Aorta (tissue), 5 donors: ENCODE data around the gene B4GALT3. TPM values are rescaled to one million over a fixed set of nuclear protein-coding genes. Genes with fewer than 3 reads are reported as not detected.
"Not testable (repeated sequence)": the region's sequence is repeated elsewhere in the genome, so short reads cannot be mapped to it uniquely, and the experiment has no call there.

Experiments used
- ATAC-seq: fragments of 200-7000 bp; cut with Tn5 transposase; one replicate; pipeline ENCODE4 v1.9.1; 2022; ENCODE audit warnings: moderate library complexity; ENCODE audit not compliant: low FRiP score
- DNase-seq, 2 donors: peaks; one replicate each; pipeline ENCODE4 v3.0.0-alpha.2; 2020
- H3K27ac ChIP-seq, 2 donors: one replicate each; pipeline ENCODE4 v1.5.1; 2013; ENCODE audit warnings: low read length in 2 of 2, mild to moderate bottlenecking in 2 of 2, moderate library complexity in 2 of 2, control low read depth in 1 of 2, inconsistent platforms in 1 of 2, low read depth in 1 of 2
- H3K27me3 ChIP-seq, 2 donors: one replicate each; pipeline ENCODE4 v1.6.1; 2013; ENCODE audit warnings: control low read depth in 1 of 2, low read length in 1 of 2, mild to moderate bottlenecking in 1 of 2, moderate library complexity in 1 of 2; ENCODE audit not compliant: insufficient read depth in 2 of 2, control insufficient read depth in 1 of 2
- H3K36me3 ChIP-seq, 2 donors: one replicate each; pipeline ENCODE4 v1.6.1; 2013; ENCODE audit warnings: control low read depth in 1 of 2, low read length in 1 of 2, mild to moderate bottlenecking in 1 of 2; ENCODE audit not compliant: insufficient read depth in 2 of 2, control insufficient read depth in 1 of 2
- H3K4me1 ChIP-seq, 2 donors: one replicate each; pipeline ENCODE4 v1.6.1; 2013; ENCODE audit warnings: low read length in 2 of 2, control low read depth in 1 of 2, mild to moderate bottlenecking in 1 of 2, moderate library complexity in 1 of 2; ENCODE audit not compliant: insufficient read depth in 2 of 2, control insufficient read depth in 1 of 2
- H3K4me3 ChIP-seq, 2 donors: one replicate each; pipeline ENCODE4 v1.5.1; 2013; ENCODE audit warnings: low read length in 2 of 2, control low read depth in 1 of 2, mild to moderate bottlenecking in 1 of 2
- H3K9me3 ChIP-seq: one replicate; pipeline ENCODE4 v1.6.1; 2013; ENCODE audit warnings: mild to moderate bottlenecking, low read length; ENCODE audit not compliant: control insufficient read depth
- WGBS, 2 donors: extraction: QIAGEN DNeasy Blood & Tissue Kit; methylation state at CpG; one replicate each; pipeline ENCODE4 v1.1.7; 2013; 5-methylcytosine and 5-hydroxymethylcytosine counted together
- intact Hi-C, 2 donors: fragments of 100-400 bp; cut with DNase I; formaldehyde crosslinking; loops; one replicate each; pipeline versions ENCODE4 v1.14.2 to v1.15.0; 2022
- long read RNA-seq, 2 donors: library from polyadenylated mRNA; unstranded; transcript quantifications; one replicate each; pipeline ENCODE4 v2.0.0, GENCODE V29; 2020 to 2021
- polyA plus RNA-seq, 2 donors: library from polyadenylated mRNA; stranded (reverse); fragments of 200-250 nt; gene quantifications; one replicate each; pipeline ENCODE4 v1.2.3, GENCODE V29; 2013
- total RNA-seq, 2 donors: library from RNA; stranded (reverse); fragmentation: NEBNext Ultra II Directional; extraction: Animal tissue kit (Norgen Biotek cat#: 25700); gene quantifications; one replicate each; pipeline ENCODE4 v1.2.1, GENCODE V29; 2021
- donor health status: healthy with polysubstance abuse.
- donor health status: Bipolar disorder and iron deficiency.
- donor health status: DM: no; HTN: no; CAD: no.
- donor health status: DM: no; HTN: no; CAD: no.
- donor health status: DM: yes; HTN: yes; CAD: no.

Gene B4GALT3
- total RNA-seq (10 to 100 TPM; 26.8 to 29.8 TPM), polyA plus RNA-seq (10 to 100 TPM; 13.9 to 23.1 TPM)
- long read RNA-seq, donor 1, transcript B4GALT3-213 (8 exons, 2,414 nt), result minor isoform, 9 of 124 reads
- long read RNA-seq, donor 1, transcript B4GALT3-201 (8 exons, 1,911 nt), result major isoform, 68 of 124 reads
- long read RNA-seq, donor 1, partial matches to known transcripts, result 27 of 124 reads
- long read RNA-seq, donor 1, other reads (novel, unspliced or antisense), result 19 of 124 reads
- long read RNA-seq, donor 2, transcript B4GALT3-213 (8 exons, 2,414 nt), result minor isoform, 5 of 23 reads
- long read RNA-seq, donor 2, transcript B4GALT3-201 (8 exons, 1,911 nt), result major isoform, 13 of 23 reads
- long read RNA-seq, donor 2, partial matches to known transcripts, result 3 of 23 reads
- long read RNA-seq, donor 2, other reads (novel, unspliced or antisense), result 2 of 23 reads

DNA sequence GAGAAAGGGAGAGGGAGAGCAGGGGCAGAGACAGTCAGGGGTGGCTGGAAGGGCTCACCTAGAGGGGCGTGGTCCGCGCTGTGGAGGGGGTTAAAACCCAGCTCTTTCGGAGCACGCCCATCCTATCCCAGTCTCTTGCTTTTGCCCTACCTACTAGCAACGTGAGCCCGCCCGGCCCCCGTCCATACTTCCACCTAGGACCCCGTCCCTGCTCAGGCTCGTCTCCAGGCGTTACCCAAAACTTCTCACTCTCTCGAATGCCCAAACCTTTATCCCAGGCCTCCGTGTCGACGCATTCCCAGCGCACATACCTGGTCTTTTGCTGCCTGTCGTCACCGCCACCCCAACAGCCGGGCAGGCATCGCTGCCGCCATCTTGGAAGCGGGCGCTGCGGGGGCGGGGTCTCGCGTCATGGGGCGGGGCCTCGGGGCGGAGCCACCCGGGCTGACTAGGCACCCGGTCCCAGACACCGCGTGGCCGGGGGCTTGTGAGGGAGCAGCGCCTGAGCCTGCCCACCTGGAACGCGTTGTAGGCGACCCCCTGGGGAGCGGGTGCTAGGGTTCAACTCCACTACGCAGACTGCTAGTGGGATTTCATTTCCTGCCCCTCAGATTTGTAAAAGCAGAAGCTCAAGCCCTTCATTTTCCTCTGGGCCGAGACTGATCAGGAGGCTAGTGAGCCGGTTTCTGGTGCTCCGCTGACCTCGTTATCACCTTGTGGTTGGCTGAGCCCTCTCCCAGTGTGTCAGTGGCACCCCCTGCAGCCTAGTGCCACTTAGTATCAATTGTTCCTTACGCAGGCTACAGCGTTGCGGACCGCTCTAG, at the start of gene B4GALT3:
Gene B4GALT3, minus strand, starts transcription at position 396 of the 824 bp plus-strand sequence. CDS start 1,447 bp downstream, outside the sequence.
- 3% methylated on average over 50 of the region's 50 CpGs for WGBS, 2 donors
- Histone ChIP-seq H3K4me3 (peak within 1 kb of the TSS; percentile 44 to 53), H3K4me1 (no peaks in the 10 kb centered on the region), H3K27me3 (no peaks in the 10 kb centered on the region), H3K9me3 (no peaks in the 10 kb centered on the region), H3K36me3 (peaks cover 0 to 2% of the 10 kb centered on the region in 2 donors), H3K27ac (peak within 1 kb of the TSS in 1 of 2 donors; percentile 76)
- ATAC-seq, result peak; percentile 97
- DNase-seq, result peak; percentile 92 to 98
- intact Hi-C loops, result no loop called here

DNA sequence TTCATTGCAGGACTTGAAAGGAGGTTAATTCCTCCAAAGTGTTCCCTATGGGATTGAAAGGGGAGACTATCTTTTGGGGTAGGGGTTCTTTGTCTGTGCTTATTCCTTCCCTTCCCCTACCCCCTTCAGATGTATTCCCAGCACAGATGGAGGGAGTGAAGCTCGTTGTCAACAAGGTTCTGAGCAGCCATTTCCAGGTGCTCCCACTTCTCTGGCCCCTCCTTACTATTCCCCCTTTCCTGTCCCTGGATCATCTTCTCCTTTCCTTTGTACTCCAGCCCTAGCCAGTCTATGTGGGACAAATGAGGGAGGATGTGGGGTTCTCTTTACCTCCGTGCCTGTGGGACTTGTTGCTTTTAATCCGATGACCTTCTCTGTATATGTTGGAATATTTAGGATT, 49.5 kb upstream of the B4GALT3 start:
- Histone ChIP-seq H3K4me1 (no peaks in the 10 kb centered on the region), H3K36me3 (peaks cover 0 to 2% of the 10 kb centered on the region in 2 donors), H3K4me3 (peak overlapping the region in 1 of 2 donors; percentile 47), H3K9me3 (no peaks in the 10 kb centered on the region), H3K27ac (no peak overlapping the region), H3K27me3 (no peaks in the 10 kb centered on the region)
- DNase-seq, result peak in 1 of 2 donors; percentile 19
- ATAC-seq, result no peak
- 57 to 63% methylated on average over 3 of the region's 3 CpGs for WGBS, 2 donors
- intact Hi-C loops, result loop anchor here (2.0 to 5.0 kb wide), 4 partner anchors 86 to 156 kb away; partner anchors contain the start of genes CFAP126 (in 2 of the 2) and SDHC (in 2 of the 2)

DNA sequence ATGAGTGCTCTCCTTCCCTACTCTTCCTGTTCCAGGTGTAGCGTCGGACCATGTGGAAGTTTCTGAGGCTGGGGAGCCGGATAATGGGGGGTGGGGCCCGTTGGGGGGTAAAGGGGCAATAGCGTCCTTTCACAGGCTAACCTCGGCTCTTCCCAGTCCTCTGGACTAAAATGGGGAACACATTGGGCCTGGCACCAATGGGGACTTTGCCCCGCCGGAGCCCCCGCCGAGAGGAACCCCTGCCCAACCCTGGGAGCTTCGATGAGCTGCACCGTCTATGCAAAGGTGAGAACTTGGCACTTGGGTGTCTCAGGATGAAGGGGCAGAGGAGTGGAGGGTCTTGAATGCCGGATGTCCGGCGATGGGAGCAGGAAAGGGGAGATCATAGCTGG, 49.0 kb upstream of the B4GALT3 start:
- DNase-seq, result no peak
- peak overlapping the region; percentile 47 to 85 for H3K4me3 ChIP-seq
- no peaks in the 10 kb centered on the region for H3K27me3 ChIP-seq
- no peak overlapping the region for H3K27ac ChIP-seq
- peaks cover 0 to 2% of the 10 kb centered on the region in 2 donors for H3K36me3 ChIP-seq
- no peaks in the 10 kb centered on the region for H3K9me3 ChIP-seq
- ATAC-seq, result no peak
- WGBS, 2 donors, result 13 to 23% methylated on average over 15 of the region's 15 CpGs
- intact Hi-C loops, result loop anchor here (2.0 to 5.0 kb wide), 4 partner anchors 86 to 156 kb away; partner anchors contain the start of genes CFAP126 (in 2 of the 2) and SDHC (in 2 of the 2)
- H3K4me1 ChIP-seq, result no peaks in the 10 kb centered on the region

DNA sequence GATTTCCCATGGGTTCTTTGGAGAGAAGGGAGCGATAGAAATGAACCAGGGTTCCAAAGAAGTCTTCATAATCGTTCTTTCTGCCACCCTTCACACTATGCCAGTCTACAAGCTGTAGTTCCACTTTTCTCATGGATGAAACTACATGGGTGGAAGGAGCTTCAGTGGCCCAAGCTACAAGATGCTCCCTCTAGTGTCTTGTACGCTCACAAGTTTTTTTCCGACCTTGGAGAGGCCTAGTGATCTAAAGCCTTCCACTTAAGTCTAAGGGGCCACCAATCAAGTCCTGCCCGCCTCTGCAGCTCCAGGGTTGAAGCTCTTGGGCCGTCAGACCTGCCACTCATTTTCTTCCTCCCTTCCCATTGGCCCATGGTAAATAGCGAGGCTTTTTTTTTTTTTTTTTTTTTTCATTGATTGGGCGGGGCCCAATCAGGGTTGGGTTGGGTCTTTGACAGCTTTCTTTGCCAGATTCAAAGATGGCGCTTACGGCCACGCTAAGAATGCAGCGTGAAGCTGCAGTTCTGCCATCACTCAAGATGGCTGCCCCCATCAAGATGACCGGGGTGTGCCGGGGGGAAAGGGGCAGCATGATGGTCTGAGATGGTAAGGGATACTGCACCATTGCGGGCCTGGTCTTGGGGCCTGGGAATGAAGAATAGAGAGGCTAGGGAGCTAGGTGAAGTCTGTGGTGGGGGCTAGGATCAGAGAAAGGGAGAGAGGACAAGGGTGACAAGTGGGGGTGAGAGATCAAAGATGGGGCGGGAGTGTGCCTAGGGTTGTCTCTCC, 48.4 kb upstream of the B4GALT3 start, which contains the start of gene TOMM40L:
Gene TOMM40L, plus strand, starts transcription at position 527 of the 786 bp plus-strand sequence. CDS start 430 bp downstream, outside the sequence.
- 13% methylated on average over 16 of the region's 16 CpGs for WGBS, 2 donors
- Histone ChIP-seq H3K27me3 (no peaks in the 10 kb centered on the region), H3K36me3 (peaks cover 0 to 2% of the 10 kb centered on the region in 2 donors), H3K4me1 (no peaks in the 10 kb centered on the region), H3K4me3 (peak within 1 kb of the TSS; percentile 47 to 85), H3K27ac (no peak within 1 kb of the TSS), H3K9me3 (no peaks in the 10 kb centered on the region)
- DNase-seq (peak; percentile 91 to 95), ATAC-seq (peak; percentile 95)
- intact Hi-C loops, result loop anchor here (2.0 to 5.0 kb wide), 4 partner anchors 87 to 157 kb away; partner anchors contain the start of genes CFAP126 (in 2 of the 2) and SDHC (in 2 of the 2)

DNA sequence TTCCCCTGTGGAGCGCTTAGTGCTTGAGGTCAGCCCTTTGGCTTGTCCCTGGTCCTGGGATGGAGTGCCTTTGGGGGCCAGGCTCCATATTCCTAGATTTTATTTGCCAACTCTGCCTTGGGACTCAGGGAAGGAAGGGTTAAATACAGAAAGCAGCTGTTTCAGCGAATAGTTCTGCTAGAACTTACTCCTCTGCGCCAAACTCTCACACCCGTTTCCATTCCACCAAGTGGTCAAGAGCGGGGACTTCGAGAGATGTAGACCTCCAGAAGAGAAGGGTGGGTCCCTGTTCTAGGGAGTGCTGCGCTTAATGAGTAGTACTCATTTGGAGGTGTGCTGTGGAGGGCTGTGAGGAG, 47.8 kb upstream of the B4GALT3 start:
- no peak for ATAC-seq
- intact Hi-C loops, result loop anchor here (5.0 kb wide), 2 partner anchors 87 to 142 kb away; partner anchors contain the start of genes CFAP126 (in 2 of the 2) and SDHC (in 1 of the 2)
- H3K9me3 ChIP-seq, result no peaks in the 10 kb centered on the region
- H3K4me3 ChIP-seq, result no peak overlapping the region
- H3K36me3 ChIP-seq, result peaks cover 0 to 2% of the 10 kb centered on the region in 2 donors
- peak in 1 of 2 donors; percentile 15 for DNase-seq
- no peak overlapping the region for H3K27ac ChIP-seq
- WGBS, 2 donors, result 73 to 75% methylated on average over 7 of the region's 7 CpGs
- no peaks in the 10 kb centered on the region for H3K27me3 ChIP-seq
- H3K4me1 ChIP-seq, result no peaks in the 10 kb centered on the region

DNA sequence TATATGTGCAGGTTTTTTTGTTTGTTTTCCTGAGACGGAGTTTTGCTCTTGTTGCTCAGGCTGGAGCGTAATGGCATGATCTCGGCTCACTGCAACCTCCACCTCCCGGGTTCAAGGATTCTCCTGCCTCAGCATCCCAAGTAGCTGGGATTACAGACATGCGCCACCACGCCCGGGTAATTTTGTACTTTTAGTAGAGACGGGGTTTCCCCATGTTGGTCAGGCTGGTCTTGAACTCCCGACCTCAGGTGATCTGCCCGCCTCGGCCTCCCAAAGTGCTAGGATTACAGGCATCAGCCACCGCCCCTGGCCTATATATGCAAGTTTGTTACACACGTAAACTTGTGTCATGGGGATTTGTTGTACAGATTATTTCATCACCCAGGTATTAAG, 47.4 kb upstream of the B4GALT3 start:
- H3K27me3 ChIP-seq, H3K27ac ChIP-seq, ATAC-seq, H3K9me3 ChIP-seq, H3K4me1 ChIP-seq, H3K4me3 ChIP-seq, H3K36me3 ChIP-seq: not testable (repeated sequence)
- WGBS, 2 donors, result 84 to 93% methylated on average over 11 to 13 of the region's 13 CpGs
- intact Hi-C loops, result loop anchor here (5.0 kb wide), 2 partner anchors 88 to 143 kb away; partner anchors contain the start of genes CFAP126 (in 2 of the 2) and SDHC (in 1 of the 2)
- peak in 1 of 2 donors; percentile 12 for DNase-seq

DNA sequence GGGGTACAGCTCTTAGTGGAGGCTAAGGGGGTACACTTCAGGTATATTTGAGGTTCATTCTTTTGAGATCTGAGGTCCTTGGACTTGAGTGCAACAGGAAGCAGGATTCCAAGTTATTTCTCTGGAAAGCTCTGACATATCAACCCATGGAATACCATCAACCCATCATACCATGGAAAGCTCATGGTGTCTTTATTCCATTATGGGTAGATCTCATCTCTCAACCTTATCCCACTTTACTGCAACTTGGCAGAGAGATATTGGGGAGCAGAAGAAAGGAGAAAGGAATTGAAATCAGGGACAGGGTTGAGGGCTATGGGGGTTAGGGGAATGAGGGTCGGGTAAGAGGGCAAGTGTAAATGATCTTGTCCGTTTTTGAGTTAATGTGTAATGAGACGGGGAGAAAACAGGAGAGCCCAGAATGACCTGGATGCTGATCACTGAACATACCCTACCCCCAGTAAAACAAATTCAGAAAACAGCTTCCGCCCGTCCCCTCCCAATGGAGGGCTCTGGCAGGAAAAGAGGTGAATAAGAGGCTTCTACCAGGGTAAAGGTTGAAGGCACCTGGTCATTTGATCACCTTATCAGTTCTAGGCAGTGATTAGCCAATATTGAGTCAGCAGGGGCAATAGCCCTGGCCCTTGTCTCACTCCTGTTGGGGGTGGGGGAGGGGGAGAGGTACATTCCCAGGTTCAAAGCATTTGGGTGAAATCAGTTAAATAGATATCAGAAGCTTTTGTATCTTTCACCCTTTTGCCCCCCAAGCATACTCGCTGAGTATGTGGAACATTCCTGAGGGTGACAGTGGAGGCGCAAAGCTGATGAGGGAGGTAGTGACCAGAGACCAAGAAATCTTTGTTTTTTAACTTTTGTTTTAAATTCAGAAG, 46.7 kb upstream of the B4GALT3 start:
- Histone ChIP-seq H3K4me1 (no peaks in the 10 kb centered on the region), H3K9me3 (no peaks in the 10 kb centered on the region), H3K27me3 (no peaks in the 10 kb centered on the region), H3K27ac (no peak overlapping the region), H3K4me3 (no peak overlapping the region), H3K36me3 (no peaks in the 10 kb centered on the region)
- DNase-seq (peak in 1 of 2 donors; percentile 6), ATAC-seq (no peak)
- 89 to 92% methylated on average over 7 of the region's 7 CpGs for WGBS, 2 donors
- intact Hi-C loops, result no loop called here
